NCI-H128 (cell line): ENCODE data around the gene KIF1A.
"Not testable (repeated sequence)": the region's sequence is repeated elsewhere in the genome, so short reads cannot be mapped to it uniquely, and the experiment has no call there.

Experiments used
- DNase-seq: peaks from one replicate; lab custom pipeline; 2025; ENCODE audit not compliant: unreplicated experiment; lab: John Stamatoyannopoulos, UW

KIF1A gene

GRCh38 chr2:240705204-240705791 lies 114.7 kb downstream of the KIF1A start:
- no peak for DNase-seq

DNA sequence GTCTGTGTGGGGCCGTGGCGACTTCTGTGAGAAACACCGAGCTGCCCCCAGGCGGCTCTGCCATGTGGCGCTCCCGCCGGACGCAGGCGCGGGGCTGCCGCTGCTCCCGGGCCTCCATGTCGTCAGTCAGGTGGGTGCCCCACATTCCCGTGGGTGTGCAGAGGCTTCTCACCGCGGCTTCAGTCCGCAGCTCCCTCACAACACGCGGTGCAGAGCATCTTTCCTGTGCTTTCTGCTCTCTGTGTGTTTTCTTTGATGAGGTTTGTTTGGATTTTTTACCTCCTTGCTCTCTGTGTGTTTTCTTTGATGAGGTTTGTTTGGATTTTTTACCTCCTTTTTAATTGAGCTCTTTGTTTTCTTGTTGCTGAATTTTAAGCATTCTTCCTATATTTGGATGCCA lies 115.4 kb downstream of the KIF1A start:
- DNase-seq = no peak

DNA sequence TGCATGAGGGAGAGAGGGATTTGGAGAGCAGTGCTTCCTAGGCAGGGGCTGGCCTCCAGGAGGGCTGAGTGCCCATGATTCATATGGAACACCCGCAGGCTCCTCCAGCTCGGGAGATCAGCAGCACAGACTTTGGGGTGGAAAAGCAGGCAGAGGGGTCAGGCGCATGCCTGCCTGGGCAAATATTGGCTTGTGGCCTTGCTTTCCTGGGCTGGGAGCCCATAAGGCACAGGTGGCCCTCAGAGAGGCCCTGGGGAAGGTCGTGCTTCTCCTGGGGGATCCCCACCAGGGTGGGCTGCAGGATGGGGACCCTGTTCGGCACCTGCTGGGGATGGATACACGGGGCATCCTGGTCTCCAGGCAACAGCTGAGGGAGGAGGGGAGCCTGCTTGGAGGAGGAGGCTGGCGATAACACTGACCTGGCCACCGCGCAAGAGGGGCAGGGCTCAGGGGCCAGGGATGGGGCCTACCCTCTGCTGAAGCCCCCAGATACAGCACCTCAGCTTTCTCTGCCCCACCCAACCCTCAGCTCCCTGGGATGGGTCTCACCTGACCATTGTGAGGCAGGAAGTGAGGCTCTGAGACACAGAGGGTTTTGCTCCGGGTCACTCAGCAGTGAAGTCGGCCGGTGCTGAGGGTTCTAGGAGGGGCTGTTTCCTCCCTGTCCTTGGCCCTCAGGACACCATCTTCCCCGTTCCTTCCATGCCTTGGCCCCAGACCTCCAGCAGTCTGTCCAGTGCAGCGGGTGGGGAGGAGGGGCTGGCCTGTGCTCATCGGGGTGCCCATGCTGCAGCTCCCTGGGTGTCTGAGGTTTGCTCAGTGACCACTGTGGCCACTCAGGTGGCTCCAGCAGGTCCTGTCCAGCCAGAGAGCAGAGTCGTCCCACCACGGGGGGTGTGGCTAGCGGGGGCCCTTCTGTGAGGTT lies 116.3 kb downstream of the KIF1A start:
- no peak for DNase-seq

GRCh38 chr2:240702640-240703011 lies 117.4 kb downstream of the KIF1A start:
- no peak for DNase-seq

DNA sequence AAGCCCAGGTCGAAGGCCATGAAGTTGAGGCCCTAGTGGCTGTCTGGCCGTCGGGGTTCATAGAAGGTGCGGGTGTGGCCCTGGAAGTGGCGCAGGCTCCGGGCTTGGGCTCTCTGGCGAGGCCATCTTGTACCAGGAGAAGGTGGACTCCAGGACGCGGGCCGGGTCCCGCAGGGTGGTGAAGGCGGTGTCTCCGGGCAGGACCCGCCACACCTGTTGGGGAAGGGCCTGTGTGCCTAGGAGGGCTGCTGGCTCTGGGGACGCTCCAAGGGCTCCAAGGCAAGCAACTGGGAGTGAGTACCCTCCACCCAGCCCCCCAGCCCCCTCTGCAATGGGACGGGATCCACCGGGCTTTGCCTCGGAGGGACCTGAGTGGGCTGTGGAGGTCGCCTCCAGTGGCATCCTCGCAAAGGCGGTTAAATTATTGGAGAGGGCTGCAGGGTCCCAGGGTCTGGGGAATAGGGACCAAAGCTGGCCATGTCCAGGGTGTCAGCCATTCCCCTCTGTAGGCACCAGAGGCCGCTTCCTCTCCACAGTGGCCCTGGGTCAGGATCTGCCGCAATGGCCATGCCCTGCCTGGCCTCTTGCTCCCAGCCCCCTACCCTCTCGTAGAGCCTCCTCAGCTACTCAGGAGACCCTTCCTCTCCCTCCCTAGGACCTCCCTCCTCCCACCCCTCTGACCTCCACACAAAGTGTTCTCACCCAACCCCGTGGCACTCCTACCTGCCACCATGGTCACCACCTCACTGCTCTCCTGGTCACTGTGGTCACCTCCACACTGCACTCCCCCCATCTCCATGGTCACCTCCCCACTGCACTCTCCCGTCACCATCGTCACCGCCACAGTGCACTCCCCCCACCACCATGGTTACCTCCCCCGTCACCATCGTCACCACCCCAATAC lies 118.0 kb downstream of the KIF1A start:
- no peak for DNase-seq

- DNase-seq = no peak
Observed at GRCh38 chr2:240701091-240701735, 118.8 kb downstream of the KIF1A start.

DNA sequence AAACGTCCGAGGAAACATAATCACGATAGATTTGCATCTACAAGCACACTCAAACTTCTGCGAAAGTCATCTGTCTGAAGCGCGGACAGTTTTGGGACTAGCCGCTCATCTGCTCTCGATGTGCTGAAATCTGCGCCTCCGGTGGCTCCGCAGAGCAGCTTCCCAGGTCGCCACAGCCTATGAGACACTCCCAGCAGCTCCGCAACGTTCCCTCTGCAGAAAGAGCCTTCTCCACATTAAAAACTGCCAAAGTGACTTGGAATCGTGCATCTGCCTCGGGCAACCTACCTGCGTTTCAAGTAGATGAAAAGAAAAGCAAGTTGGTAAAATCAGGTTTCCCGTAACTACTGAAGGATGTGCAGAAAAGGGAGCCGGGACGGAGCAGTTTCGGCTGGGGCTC lies 119.4 kb downstream of the KIF1A start:
- DNase-seq = not testable (repeated sequence)

DNA sequence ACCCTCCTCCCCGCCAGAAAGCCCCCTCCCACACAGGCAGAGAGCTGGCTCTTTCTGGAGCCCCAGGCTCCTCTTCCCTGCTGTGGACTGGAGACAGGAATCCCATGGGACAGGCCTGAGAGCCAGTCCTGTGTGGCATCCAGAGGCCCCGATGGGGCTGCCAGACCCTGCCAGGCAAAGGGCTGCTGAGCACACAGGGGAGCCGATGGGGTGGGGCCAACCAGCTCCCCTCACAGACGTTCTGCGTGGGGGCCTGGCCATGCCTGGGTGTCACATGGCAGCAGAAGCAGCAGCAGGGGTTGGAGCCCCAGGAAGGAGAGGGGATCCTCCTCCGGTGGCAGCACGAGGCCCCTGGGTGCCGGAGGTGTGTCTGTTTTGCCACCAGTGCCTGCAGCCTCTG lies 120.2 kb downstream of the KIF1A start:
- DNase-seq = not testable (repeated sequence)

DNA sequence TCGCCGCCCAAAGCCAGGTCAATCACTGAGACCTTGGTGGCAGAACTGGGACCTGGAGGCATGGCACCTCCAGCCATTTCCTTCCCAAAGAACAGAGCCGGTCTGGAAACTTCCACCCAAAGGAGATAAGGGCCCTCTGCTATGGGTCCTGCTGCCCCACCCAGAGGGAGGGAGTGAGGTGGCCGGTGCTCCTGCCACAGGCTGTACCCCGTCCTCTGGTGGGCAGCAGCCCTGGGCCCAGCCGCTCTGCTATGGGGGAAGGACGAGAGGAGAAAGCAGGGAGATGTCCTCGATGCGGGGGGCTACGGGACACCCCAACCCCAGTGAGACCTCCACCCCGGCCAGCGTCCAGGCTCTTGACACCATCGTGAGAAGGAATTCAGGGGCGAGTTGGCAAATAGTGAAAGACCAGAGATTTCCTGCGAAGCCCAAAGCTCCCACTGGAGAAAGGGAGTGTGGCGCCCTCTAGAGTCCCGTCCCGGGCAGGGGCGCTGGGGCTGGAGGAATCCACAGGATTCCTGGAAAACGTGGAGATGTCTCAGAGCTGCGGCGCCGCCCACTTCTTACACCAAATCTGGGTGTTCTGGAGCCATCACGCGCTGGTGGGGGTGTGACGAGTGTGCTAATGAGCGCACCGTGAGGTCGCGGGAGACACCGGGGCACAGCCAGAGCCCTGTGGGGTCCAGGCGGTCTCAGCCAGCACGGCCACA lies 121.0 kb downstream of the KIF1A start:
- not testable (repeated sequence) for DNase-seq

DNA sequence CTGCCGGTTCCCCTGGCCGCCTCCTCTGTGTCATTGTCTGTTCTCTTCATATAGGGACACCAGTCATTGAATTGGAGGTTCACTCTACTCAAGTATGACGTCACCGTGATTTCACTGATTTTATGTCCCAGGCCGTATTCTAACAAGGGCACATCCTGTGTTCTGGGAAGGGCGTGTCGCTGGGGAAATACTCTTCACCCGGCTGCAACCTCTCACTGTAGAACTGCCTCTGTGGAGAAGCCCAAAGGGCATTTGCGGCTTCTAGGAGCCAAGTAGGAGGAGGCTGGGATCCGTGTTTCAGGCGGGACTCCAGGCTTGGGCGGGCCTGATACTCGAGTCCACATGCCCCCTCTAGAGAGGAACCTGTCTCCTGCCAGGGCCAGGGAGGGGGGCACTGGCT lies 123.5 kb downstream of the KIF1A start:
- not testable (repeated sequence) for DNase-seq

- not testable (repeated sequence) for DNase-seq
Observed at GRCh38 chr2:240695593-240695992, 124.4 kb downstream of the KIF1A start.

- DNase-seq = not testable (repeated sequence)
Observed at GRCh38 chr2:240694304-240694703, 125.7 kb downstream of the KIF1A start.

DNA sequence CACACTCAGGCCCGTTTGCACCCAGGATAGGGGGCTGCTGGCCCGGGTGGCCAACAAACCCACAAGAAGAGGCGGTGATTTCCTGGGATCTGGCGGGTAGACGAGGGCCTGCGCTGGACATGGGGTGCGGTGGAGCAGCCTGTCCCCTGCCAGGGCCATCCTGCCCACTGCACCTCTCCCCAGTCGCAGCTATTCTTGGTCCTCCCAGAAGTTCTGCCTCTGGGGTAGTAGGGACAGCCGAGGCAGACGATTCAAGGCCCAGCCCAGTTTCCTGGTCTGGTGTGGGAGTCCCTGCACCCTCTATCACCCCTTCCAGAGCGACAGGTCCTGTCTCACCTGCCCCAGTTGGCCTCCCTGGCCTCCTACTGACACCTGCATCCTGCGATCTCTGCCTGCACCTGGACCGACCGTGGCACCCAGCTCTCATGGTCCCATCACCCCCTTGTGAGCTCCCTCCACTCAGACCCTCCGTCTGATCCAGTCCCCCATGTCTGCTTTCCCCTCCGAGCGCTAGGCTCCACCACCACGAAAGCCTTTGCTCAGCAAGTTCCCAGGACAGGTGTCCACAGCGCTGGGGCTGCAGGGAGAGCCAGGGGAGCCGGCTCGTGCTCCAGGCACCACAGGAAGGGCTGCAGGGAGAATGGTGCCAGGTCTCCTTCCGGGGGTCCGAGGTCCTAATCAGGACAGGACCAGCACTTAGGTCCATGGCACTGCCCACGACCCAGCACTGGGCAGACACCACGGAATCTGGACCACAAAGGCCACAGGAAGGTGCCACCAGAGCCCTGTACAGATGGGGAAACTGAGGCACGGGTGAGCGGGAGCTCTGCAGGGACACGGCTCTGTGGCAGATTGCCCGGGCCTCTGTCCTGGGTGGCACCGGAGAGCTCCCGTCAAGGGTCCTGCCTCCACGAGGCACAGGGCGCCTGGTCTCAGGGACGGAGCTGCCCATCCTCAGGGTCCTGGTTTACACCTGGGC lies 127.1 kb downstream of the KIF1A start:
- DNase-seq = not testable (repeated sequence)

- DNase-seq = not testable (repeated sequence)
Observed at GRCh38 chr2:240691631-240692420, 128.2 kb downstream of the KIF1A start, which contains the start of gene AQP12A. TSS of gene AQP12A (plus strand) at chr2:240691866. CDS start at chr2:240691914, 48 bp downstream.

DNA sequence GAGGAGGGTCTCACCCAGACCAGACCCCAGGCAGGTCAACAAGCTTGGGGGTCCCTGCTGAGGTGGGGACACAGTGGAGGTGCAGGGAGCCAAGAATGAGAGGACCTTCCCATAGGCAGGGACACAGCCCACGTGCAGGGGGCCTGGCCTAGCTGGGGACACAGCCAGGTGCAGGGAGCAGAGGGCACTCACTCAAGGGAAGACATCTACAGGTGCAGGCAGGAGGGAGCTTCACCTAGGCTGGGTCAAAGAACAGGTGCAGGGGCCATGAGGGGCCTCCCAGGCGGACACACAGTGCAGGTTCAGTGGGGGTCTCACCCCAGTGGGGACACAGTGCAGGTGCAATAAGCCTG lies 129.0 kb downstream of the KIF1A start:
- not testable (repeated sequence) for DNase-seq

- DNase-seq = not testable (repeated sequence)
Observed at GRCh38 chr2:240690421-240691074, 129.5 kb downstream of the KIF1A start.

- DNase-seq = no peak
Observed at GRCh38 chr2:240689975-240690374, 130.0 kb downstream of the KIF1A start.

DNA sequence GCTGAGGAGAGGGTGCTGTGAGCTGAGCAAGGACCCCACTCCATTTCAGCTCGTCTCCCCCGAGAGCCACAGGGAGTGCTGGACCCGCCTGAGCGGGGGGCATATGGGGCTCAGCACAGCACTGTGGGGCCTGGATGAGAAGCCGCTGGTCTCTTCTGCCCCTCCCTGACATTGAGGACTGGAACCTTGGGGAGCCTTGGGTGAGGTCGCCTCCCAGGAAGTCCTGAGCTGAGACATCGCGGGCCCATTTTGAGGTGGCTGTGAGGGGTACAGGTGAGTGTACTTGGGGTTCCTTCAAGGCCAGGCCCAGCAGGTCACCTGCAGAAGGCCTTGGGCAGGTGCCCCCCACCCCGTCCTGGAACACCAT lies 131.5 kb downstream of the KIF1A start:
- DNase-seq = no peak
